CD14-positive monocyte (primary cell): ENCODE results near the gene FAM83G. TPM values are rescaled to one million over a fixed set of nuclear protein-coding genes. Genes with fewer than 3 reads are reported as not detected.

Source experiments
- DNase-seq, 3 donors: peaks; one replicate each; pipeline ENCODE4 v3.0.0-alpha.2; 2011 to 2022
- H2AFZ ChIP-seq: 2 replicates; pipeline ENCODE4 v1.6.0; 2012; ENCODE audit warnings: mild to moderate bottlenecking, low read depth, low read length, inconsistent platforms; ENCODE audit not compliant: insufficient read depth, poor library complexity, severe bottlenecking
- H3K27ac ChIP-seq, 2 donors: 1 replicate in 1 of 2; 2 replicates in 1 of 2; pipeline ENCODE4 v1.5.1; 2012 to 2013; ENCODE audit warnings: low read length in 2 of 2, control low read depth in 1 of 2, inconsistent platforms in 1 of 2, low read depth in 1 of 2, mild to moderate bottlenecking in 1 of 2
- H3K27me3 ChIP-seq, 2 donors: one replicate each; pipeline versions ENCODE4 v1.6.0 to v1.6.1; 2011 to 2013; ENCODE audit warnings: low read length in 2 of 2; ENCODE audit not compliant: control insufficient read depth in 2 of 2, insufficient read depth in 2 of 2
- H3K36me3 ChIP-seq, 2 donors: replicated peaks in 1 of 2; 1 replicate in 1 of 2; 2 replicates in 1 of 2; pipeline versions ENCODE4 v1.5.1 to v1.6.1; 2012 to 2013; ENCODE audit warnings: low read length in 2 of 2, control low read depth in 1 of 2, inconsistent platforms in 1 of 2, mild to moderate bottlenecking in 1 of 2; ENCODE audit not compliant: insufficient read depth in 2 of 2, control insufficient read depth in 1 of 2
- H3K4me1 ChIP-seq, 2 donors: 1 replicate in 1 of 2; 2 replicates in 1 of 2; pipeline versions ENCODE4 v1.5.1 to v1.6.1; 2012 to 2013; ENCODE audit warnings: low read length in 2 of 2, control low read depth in 1 of 2, inconsistent platforms in 1 of 2, mild to moderate bottlenecking in 1 of 2, moderate library complexity in 1 of 2; ENCODE audit not compliant: insufficient read depth in 2 of 2, control insufficient read depth in 1 of 2
- H3K4me2 ChIP-seq: replicated peaks from 2 replicates; pipeline ENCODE3; 2012; ENCODE audit warnings: low read length, moderate library complexity, mild to moderate bottlenecking; ENCODE audit not compliant: poor library complexity, severe bottlenecking; ENCODE audit errors: extremely low read depth
- H3K4me3 ChIP-seq, 3 experiments: fragments of 200-600 bp in 1 of 3; sonication (generic) in 1 of 3; replicated peaks in 1 of 3; 1 replicate in 2 of 3; 2 replicates in 1 of 3; pipeline ENCODE4 v1.5.1; 2011 to 2013; ENCODE audit warnings: low read length in 3 of 3, mild to moderate bottlenecking in 3 of 3, control low read depth in 2 of 3, low read depth in 2 of 3, inconsistent platforms in 1 of 3, moderate library complexity in 1 of 3
- H3K79me2 ChIP-seq: 2 replicates; pipeline ENCODE4 v1.6.0; 2012; ENCODE audit warnings: mild to moderate bottlenecking, control low read depth, inconsistent platforms, low read length, moderate library complexity; ENCODE audit not compliant: insufficient read depth
- H3K9ac ChIP-seq: 2 replicates; pipeline ENCODE4 v1.6.0; 2017; ENCODE audit warnings: low read length, mild to moderate bottlenecking; ENCODE audit not compliant: insufficient read depth, poor library complexity, severe bottlenecking
- H3K9me3 ChIP-seq, 2 donors: replicated peaks in 1 of 2; 1 replicate in 1 of 2; 2 replicates in 1 of 2; pipeline versions ENCODE4 v1.5.1 to v1.6.1; 2012 to 2013; ENCODE audit warnings: low read length in 2 of 2, control low read depth in 1 of 2; ENCODE audit not compliant: control insufficient read depth in 1 of 2, insufficient read depth in 1 of 2
- H4K20me1 ChIP-seq: 2 replicates; pipeline ENCODE4 v1.6.0; 2012; ENCODE audit warnings: mild to moderate bottlenecking, low read length, control low read depth, moderate library complexity; ENCODE audit not compliant: insufficient read depth
- H3K27ac Mint-ChIP-seq, 7 donors: one replicate each; pipeline ENCODE4 v1.8.0; 2020; ENCODE audit warnings: mild to moderate bottlenecking in 7 of 7, mixed read lengths in 7 of 7, moderate library complexity in 6 of 7, inconsistent platforms in 2 of 7
- H3K27me3 Mint-ChIP-seq, 3 donors: one replicate each; pipeline ENCODE4 v1.8.0; 2021 to 2022; ENCODE audit warnings: low read depth in 3 of 3, mild to moderate bottlenecking in 3 of 3, mixed read lengths in 3 of 3, moderate library complexity in 3 of 3, inconsistent platforms in 1 of 3
- H3K36me3 Mint-ChIP-seq, 2 donors: one replicate each; pipeline ENCODE4 v1.8.0; 2020; ENCODE audit warnings: mixed read lengths in 2 of 2, inconsistent platforms in 1 of 2, mild to moderate bottlenecking in 1 of 2
- H3K4me1 Mint-ChIP-seq: one replicate; pipeline ENCODE4 v1.8.0; 2020; ENCODE audit warnings: mild to moderate bottlenecking, mixed read lengths
- H3K4me3 Mint-ChIP-seq, 2 donors: one replicate each; pipeline ENCODE4 v1.8.0; 2020; ENCODE audit warnings: mild to moderate bottlenecking in 2 of 2, mixed read lengths in 2 of 2, moderate library complexity in 1 of 2
- H3K9me3 Mint-ChIP-seq, 7 donors: one replicate each; pipeline ENCODE4 v1.8.0; 2020 to 2022; ENCODE audit warnings: mixed read lengths in 7 of 7, mild to moderate bottlenecking in 6 of 7, moderate library complexity in 6 of 7, inconsistent platforms in 2 of 7
- CTCF ChIP-seq: fragments of 200-600 bp; IDR thresholded peaks from one replicate; pipeline ENCODE4 v1.8.0; 2022; ENCODE audit warnings: antibody characterized with exemption, mild to moderate bottlenecking
- WGBS: methylation state at CpG from one replicate; pipeline ENCODE4 v1.1.5; 2013; ENCODE audit warnings: missing lambda C conversion rate; ENCODE audit not compliant: insufficient coverage; 5-methylcytosine and 5-hydroxymethylcytosine counted together
- intact Hi-C, 2 donors: fragments of 100-400 bp; cut with micrococcal nuclease; formaldehyde crosslinking; loops; one replicate each; pipeline versions ENCODE4 v1.15.0 to v1.15.1; 2023
- polyA plus RNA-seq, 3 donors: library from polyadenylated mRNA; depleted of rRNA in 1 of 3; unstranded in 2 of 3; stranded (reverse) in 1 of 3; fragments of 300-500 nt in 2 of 3; fragments of >200 nt in 1 of 3; fragmentation: Illumina TruSeq in 2 of 3; gene quantifications; 1 replicate in 2 of 3; 2 replicates in 1 of 3; pipeline ENCODE4 v1.2.3, GENCODE V29; 2012 to 2021

Gene FAM83G
- polyA plus RNA-seq, 3 donors: 0.04 to 0.17 (median 0.08) TPM

DNA sequence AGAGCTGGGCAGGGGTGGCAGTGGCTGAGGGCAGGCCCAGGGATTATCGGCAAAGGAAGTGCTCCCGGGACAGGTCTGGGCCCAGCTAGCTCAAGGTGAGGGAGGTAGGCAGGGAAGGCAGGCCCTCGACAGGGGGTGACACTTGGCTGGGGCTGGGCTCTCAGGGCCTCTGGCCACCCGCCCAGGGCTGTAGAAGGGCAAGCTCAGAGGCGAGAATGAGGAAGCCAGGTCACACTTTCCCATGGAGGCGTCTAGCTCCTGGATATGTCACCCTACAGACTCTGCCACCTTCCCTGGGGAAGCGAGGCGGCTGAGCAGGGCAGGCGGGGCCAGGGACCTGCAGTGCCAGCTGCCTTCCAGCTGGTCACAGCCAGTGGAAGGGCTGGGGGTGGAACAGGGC is 19.1 kb downstream of the FAM83G start:
- 90% methylated on average over 4 of the region's 9 CpGs for WGBS
- intact Hi-C loops: no loop called here
- H3K27ac ChIP-seq: no peak overlapping the region
- H3K9ac ChIP-seq: no peak overlapping the region
- H3K9me3 ChIP-seq: no peaks in the 10 kb centered on the region
- no peaks in the 10 kb centered on the region for H3K79me2 ChIP-seq
- peaks cover 4% of the 10 kb centered on the region for H3K4me1 Mint-ChIP-seq
- no peak for DNase-seq
- H3K36me3 ChIP-seq: no peaks in the 10 kb centered on the region
- peak overlapping the region in 1 of 7 donors; percentile 83 for H3K27ac Mint-ChIP-seq
- H3K4me1 ChIP-seq: no peaks in the 10 kb centered on the region
- H4K20me1 ChIP-seq: no peaks in the 10 kb centered on the region
- no peaks in the 10 kb centered on the region for H3K9me3 Mint-ChIP-seq
- no peak overlapping the region for H3K4me3 ChIP-seq
- H3K4me3 Mint-ChIP-seq: no peak overlapping the region
- no peaks in the 10 kb centered on the region for H3K36me3 Mint-ChIP-seq
- H3K27me3 ChIP-seq: no peaks in the 10 kb centered on the region
- no peak for TF ChIP-seq CTCF
- H3K27me3 Mint-ChIP-seq: peaks cover 2 to 4% (median 3%) of the 10 kb centered on the region in 3 donors
- H3K4me2 ChIP-seq: no peak overlapping the region
- H2AFZ ChIP-seq: no peak overlapping the region

DNA sequence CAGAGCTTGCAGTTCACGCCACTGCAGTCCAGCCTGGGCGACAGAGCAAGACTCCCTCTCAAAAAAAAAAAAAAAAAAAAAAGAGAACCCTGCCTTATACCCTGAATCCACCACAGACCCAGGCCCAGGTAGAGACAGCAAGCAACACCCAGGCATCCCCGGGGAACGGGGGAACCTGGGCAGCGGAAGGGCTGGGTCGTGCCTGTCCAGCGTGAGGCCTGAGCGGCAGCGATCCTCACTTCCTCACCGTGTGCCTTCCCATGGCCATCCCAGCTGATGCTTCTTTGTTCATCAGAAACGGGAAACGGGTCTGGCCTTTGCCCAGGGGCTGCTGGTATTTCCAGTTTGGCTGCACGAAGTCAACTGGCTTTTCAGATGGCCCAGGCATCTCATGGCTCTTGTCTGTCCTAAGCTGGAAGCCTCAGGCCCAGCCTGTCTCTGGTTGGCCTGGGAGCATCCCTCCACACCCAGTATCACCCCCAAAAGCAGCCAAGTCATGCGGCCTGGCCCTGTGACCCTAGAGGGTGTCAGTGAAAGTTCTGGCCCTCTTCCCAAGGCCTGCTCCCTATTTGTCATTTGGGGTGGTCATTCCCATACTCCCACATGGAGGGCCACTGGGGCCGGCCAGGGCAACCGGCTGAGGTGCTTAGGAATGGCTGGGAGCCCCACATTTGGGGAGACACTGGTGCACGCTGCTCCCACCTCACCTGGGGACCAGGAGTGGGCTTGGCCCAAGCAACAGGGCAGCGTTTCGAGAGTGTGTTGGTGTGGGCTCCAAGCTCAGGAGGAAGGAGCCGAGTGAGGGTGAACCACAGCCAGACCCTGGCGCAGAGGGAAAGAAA is 20.1 kb downstream of the FAM83G start:
- H3K27ac Mint-ChIP-seq: no peak overlapping the region
- WGBS: 93% methylated on average over 18 of the region's 21 CpGs

More for the DNA sequence above, 20.1 kb downstream of the FAM83G start:
- TF ChIP-seq CTCF: no peak
- Histone ChIP-seq H3K9ac (no peak overlapping the region), H2AFZ (no peak overlapping the region), H3K36me3 (no peaks in the 10 kb centered on the region), H3K27ac (no peak overlapping the region), H3K9me3 (no peaks in the 10 kb centered on the region), H3K4me3 (no peak overlapping the region), H3K4me2 (no peak overlapping the region), H3K4me1 (no peaks in the 10 kb centered on the region), H4K20me1 (no peaks in the 10 kb centered on the region), H3K79me2 (no peaks in the 10 kb centered on the region), H3K27me3 (no peaks in the 10 kb centered on the region)
- H3K27me3 Mint-ChIP-seq: peaks cover 1 to 4% (median 2%) of the 10 kb centered on the region in 3 donors
- H3K4me3 Mint-ChIP-seq: no peak overlapping the region
- no peak for DNase-seq
- no peaks in the 10 kb centered on the region for H3K36me3 Mint-ChIP-seq
- H3K9me3 Mint-ChIP-seq: no peaks in the 10 kb centered on the region
- peaks cover 4% of the 10 kb centered on the region for H3K4me1 Mint-ChIP-seq
- intact Hi-C loops: no loop called here
